ENCODE results near the gene ADAMTS6. TPM values are rescaled to one million over a fixed set of nuclear protein-coding genes. Genes with fewer than 3 reads are reported as not detected.
"Not testable (repeated sequence)": the region's sequence is repeated elsewhere in the genome, so short reads cannot be mapped to it uniquely, and the experiment has no call there.

The ADAMTS6 gene
- total RNA-seq, 1 experiment from 2014 or later = 0.23 TPM

GRCh38 chr5:65184780-65185179 is 296.9 kb downstream of the ADAMTS6 start:
- Mint-ChIP-seq H3K27ac (ENCODE audit: unreplicated experiment) (peak overlapping the region; percentile 84), H3K4me3 (ENCODE audit: unreplicated experiment) (peak overlapping the region; percentile 57), H3K36me3 (ENCODE audit: insufficient read depth, unreplicated experiment) (no peaks in the 10 kb centered on the region), H3K4me1 (ENCODE audit: low read depth, unreplicated experiment) (peaks cover 30% of the 10 kb centered on the region), H3K9me3 (ENCODE audit: unreplicated experiment) (no peaks in the 10 kb centered on the region), H3K27me3 (ENCODE audit: insufficient read depth, unreplicated experiment) (no peaks in the 10 kb centered on the region)
- no peak for TF ChIP-seq CTCF (IDR thresholded peaks at IDR 0.05; ENCODE audit: insufficient read depth in 1 of 2, low read depth in 1 of 2, low read length in 1 of 2, severe bottlenecking in 1 of 2, unreplicated experiment in 1 of 2)
- H3K4me3 ChIP-seq (ENCODE audit: low read depth, low read length) = no peak overlapping the region
- no peaks in the 10 kb centered on the region for H3K9me3 ChIP-seq
- ChIA-PET CTCF (interaction anchor here (0.7 kb wide), 1 partner anchor 374 kb away, joined by 3 read pairs; no protein-coding TSS in a partner anchor), POLR2A (interaction anchor here (0.7 kb wide), 1 partner anchor 33 kb away, joined by 4 read pairs; no protein-coding TSS in a partner anchor)
- no TSS peak for BruUV-seq (replicated peaks)
- DNase-seq = peak; percentile 77 to 84
- intact Hi-C loops (cut with micrococcal nuclease; ENCODE audit: unreplicated experiment) = loop anchor here (1.0 kb wide), 2 partner anchors 42 to 83 kb away; no protein-coding TSS in a partner anchor
- H3K36me3 ChIP-seq (ENCODE audit: control insufficient read depth, insufficient read depth, low read length) = no peaks in the 10 kb centered on the region; the same call in 1 of the 2 replicates
- H3K4me1 ChIP-seq = peaks cover 19% of the 10 kb centered on the region
- H3K27me3 ChIP-seq (replicated peaks; ENCODE audit: control insufficient read depth, insufficient read depth, low read length) = no peaks in the 10 kb centered on the region

- not testable (repeated sequence) for H3K36me3 ChIP-seq (ENCODE audit: control insufficient read depth, insufficient read depth, low read length)
Observed at GRCh38 chr5:65174231-65174630, 307.5 kb downstream of the ADAMTS6 start.

GRCh38 chr5:65173130-65173525 is 308.6 kb downstream of the ADAMTS6 start:
- no TSS peak for BruUV-seq (replicated peaks)
- intact Hi-C loops (cut with micrococcal nuclease; ENCODE audit: unreplicated experiment) = no loop called here
- H3K4me3 Mint-ChIP-seq (ENCODE audit: unreplicated experiment) = no peak overlapping the region
- H3K27me3 Mint-ChIP-seq (ENCODE audit: insufficient read depth, unreplicated experiment) = no peaks in the 10 kb centered on the region
- H3K4me1 ChIP-seq = no peaks in the 10 kb centered on the region
- H3K4me3 ChIP-seq (ENCODE audit: low read depth, low read length) = no peak overlapping the region
- DNase-seq = no peak
- H3K4me1 Mint-ChIP-seq (ENCODE audit: low read depth, unreplicated experiment) = no peaks in the 10 kb centered on the region
- no peak for TF ChIP-seq CTCF (IDR thresholded peaks at IDR 0.05; ENCODE audit: insufficient read depth in 1 of 2, low read depth in 1 of 2, low read length in 1 of 2, severe bottlenecking in 1 of 2, unreplicated experiment in 1 of 2)
- no peaks in the 10 kb centered on the region for H3K9me3 ChIP-seq
- no peaks in the 10 kb centered on the region for H3K36me3 Mint-ChIP-seq (ENCODE audit: insufficient read depth, unreplicated experiment)
- no peaks in the 10 kb centered on the region for H3K9me3 Mint-ChIP-seq (ENCODE audit: unreplicated experiment)
- no peaks in the 10 kb centered on the region for H3K36me3 ChIP-seq (ENCODE audit: control insufficient read depth, insufficient read depth, low read length)
- H3K27ac Mint-ChIP-seq (ENCODE audit: unreplicated experiment) = no peak overlapping the region
- H3K27me3 ChIP-seq (replicated peaks; ENCODE audit: control insufficient read depth, insufficient read depth, low read length) = no peaks in the 10 kb centered on the region
- ChIA-PET POLR2A (no interaction called here), CTCF (interaction anchor here (0.7 kb wide), 1 partner anchor 136 kb away, joined by 3 read pairs; no protein-coding TSS in a partner anchor)

More at GRCh38 chr5:65174231-65174630, 307.5 kb downstream of the ADAMTS6 start:
- H3K4me1 Mint-ChIP-seq (ENCODE audit: low read depth, unreplicated experiment); H3K27ac Mint-ChIP-seq (ENCODE audit: unreplicated experiment); H3K4me3 ChIP-seq (ENCODE audit: low read depth, low read length); H3K36me3 Mint-ChIP-seq (ENCODE audit: insufficient read depth, unreplicated experiment); H3K4me1 ChIP-seq; POLR2A ChIA-PET; H3K9me3 ChIP-seq; CTCF ChIA-PET; H3K4me3 Mint-ChIP-seq (ENCODE audit: unreplicated experiment); H3K27me3 Mint-ChIP-seq (ENCODE audit: insufficient read depth, unreplicated experiment); intact Hi-C loops (cut with micrococcal nuclease; ENCODE audit: unreplicated experiment); H3K9me3 Mint-ChIP-seq (ENCODE audit: unreplicated experiment); DNase-seq; BruUV-seq (replicated peaks); H3K27me3 ChIP-seq (replicated peaks; ENCODE audit: control insufficient read depth, insufficient read depth, low read length): not testable (repeated sequence)
